PFSK-1 (cell line): ENCODE data around the gene ARHGEF26.

ENCODE experiments used
- POLR2AphosphoS5 ChIP-seq: IDR thresholded peaks from 2 replicates; pipeline ENCODE4 v1.6.1; 2012; ENCODE audit warnings: low read depth, mild to moderate bottlenecking, control low read depth, low read length, moderate library complexity
- REST ChIP-seq, 2 experiments: IDR thresholded peaks; 2 replicates each; pipeline versions ENCODE4 v1.6.1 to v1.8.0; 2011 to 2012; ENCODE audit warnings: low read depth in 2 of 2, low read length in 2 of 2, control low read depth in 1 of 2, inconsistent platforms in 1 of 2, mild to moderate bottlenecking in 1 of 2, moderate library complexity in 1 of 2; ENCODE audit not compliant: insufficient read depth in 1 of 2
- SIN3A ChIP-seq: IDR thresholded peaks from 2 replicates; pipeline ENCODE4 v1.6.1; 2012; ENCODE audit warnings: mild to moderate bottlenecking, low read length, moderate library complexity, borderline replicate concordance; ENCODE audit not compliant: insufficient read depth

GRCh38 chr3:154170300-154170699 lies 49.1 kb downstream of the ARHGEF26 start:
- no peak for TF ChIP-seq REST (IDR thresholded peaks at IDR 0.05; ENCODE audit: insufficient read depth in 1 of 2, low read depth in 2 of 2, low read length in 2 of 2)
- TF ChIP-seq SIN3A, result no peak
- TF ChIP-seq POLR2AphosphoS5, result no peak
